ENCODE measurements around the gene CSRNP3. TPM values are rescaled to one million over a fixed set of nuclear protein-coding genes. Genes with fewer than 3 reads are reported as not detected.

The CSRNP3 gene
- total RNA-seq, 1 experiment from 2014 or later = 2.8 TPM

DNA sequence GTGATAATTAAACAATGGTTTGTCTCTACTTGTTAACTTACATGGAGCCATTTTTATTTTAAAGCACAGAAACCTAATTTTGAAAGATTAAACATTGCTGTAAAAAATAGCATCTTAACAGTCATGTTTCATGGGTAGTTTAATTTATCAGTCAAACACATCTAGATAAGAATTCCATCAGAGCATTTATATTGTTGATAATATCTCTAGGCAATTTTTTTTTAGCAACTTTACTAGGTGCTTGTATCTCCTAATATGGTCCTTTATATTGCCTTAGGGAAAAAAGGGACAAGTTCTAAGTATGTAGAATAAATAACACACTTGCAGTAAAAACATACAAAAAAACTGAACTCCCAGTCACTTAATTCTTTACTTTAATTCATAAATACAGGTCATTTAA, 863 bp downstream of the CSRNP3 start:
- no peak for DNase-seq (ENCODE audit: low spot score)

DNA sequence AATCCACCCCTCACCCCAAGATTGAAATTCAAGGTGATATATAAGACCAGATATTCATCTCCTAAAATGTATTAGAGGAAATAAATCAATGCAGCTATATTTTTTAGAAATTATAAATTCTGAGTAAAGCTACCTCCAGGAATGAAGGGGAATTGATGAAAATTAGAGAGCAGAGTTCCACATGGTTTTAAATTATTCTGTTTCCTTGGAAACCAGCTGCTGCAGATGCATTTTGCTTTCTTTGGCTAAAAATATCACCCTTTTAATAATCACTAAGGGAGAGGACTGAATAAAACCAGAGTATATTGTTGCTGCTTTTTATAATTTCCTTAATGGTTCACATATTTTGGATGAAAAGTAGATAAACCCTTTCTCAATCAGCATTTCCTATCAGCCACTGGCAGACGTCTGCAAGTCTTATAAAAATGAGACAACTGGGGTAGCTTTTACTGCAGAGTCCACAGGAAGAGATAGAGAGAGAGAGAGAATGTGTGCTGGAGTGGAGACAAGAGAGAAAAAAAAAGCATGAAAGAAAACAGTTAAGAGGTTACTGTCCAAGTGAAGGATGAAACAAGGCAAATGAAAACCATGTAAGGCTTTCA, 2.0 kb downstream of the CSRNP3 start:
- no peak for DNase-seq (ENCODE audit: low spot score)

DNA sequence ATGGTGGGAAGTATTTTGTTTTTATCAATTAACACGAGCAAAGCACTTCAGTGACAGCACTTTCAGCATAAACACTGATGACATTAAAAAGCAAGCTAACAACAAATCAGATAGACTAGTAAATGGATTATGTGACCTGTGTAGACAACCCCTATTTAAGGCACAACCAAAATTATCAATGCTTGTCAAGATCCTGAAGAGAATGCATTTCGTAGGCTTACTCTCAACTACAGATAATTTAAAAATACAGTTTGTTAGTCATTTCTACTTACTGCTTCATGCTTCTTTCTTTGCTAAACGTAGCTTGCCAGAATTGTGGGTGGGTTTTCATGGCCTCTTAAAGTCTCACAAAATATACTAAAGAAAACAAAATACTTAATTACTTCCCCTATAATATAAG, 3.4 kb downstream of the CSRNP3 start:
- no peak for DNase-seq (ENCODE audit: low spot score)

DNA sequence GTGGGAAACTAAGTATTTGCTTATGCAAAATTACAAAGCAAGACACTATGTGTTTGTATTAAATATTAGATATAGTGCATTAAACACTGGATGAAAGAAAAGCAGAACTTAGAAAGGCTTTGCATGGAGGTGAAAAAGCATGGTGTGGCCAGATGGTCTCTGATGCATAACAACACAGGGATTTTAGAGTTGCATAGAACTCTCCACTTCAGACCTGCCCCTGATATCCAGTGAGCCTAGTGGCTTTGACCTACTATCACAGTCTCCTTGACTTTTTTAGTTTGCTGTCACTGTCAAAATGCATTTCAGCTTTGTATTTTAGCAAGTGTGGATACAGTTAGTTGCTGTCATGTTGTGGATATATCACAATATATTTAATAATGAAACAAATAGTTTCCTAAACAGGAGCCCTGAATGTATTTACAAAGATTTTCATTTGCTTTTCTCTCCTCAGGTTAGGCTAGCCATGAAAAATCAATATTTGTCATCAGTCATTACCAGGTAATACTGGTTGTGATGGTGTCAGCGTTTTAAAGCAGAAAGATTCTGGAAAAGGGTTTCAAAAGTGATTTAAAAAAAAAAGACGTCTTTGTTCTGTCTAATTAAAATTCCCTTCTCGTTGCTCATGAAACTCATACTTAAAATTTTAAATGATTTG, 5.2 kb downstream of the CSRNP3 start:
- no peak for DNase-seq (ENCODE audit: low spot score)

DNA sequence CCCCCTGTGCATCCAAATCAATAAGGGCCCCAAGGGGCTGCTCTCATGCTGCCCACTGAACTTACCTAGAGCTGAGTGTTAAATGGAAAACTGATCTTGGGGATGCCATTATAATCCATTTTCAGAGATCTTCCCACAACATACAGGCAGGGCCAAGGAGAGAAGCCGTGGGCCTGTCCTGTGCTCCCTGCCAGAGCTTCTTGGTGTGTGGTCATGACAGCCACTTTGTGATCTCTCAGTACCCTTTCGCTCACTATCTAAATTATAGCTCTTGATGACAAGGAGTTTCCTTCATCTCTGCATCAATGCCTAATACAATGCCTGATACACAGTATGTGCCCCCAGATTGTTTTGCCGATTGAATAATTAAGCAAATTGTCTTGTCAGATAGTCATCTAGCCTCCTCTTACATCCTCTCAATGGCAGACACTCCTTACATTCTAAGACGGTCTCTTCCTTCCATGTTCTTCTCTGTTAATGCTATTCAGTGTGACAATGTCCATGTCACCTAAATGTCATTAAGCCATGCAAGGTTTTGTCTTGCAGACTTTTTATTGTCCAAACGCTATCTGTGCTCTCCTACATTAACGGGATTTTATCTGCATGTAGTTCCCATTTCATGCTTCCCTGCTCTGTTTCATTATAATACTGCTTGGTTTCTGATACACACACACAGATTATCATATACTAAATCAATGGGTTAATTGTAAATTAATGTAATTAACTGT, 5.9 kb downstream of the CSRNP3 start:
- no peak for DNase-seq (ENCODE audit: low spot score)

DNA sequence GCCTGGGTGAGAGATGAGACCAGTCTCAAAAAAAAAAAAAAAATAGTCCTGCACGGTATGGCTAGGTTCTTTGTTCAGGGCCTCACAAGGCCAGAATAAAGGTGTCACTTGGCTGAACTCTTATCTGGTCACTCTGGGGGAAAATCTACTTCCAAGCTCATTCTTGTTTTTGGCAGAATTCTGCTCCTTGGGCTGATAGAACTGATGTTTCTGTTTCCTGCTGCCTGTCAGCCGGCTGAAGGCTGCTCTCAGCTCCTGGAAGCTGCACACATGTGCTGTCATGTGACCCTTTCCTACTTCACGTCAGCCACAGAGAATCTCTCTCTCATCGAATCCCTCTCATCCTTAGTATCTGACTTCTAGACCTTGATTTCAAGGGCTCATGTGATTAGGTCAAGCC, 10.4 kb downstream of the CSRNP3 start:
- no peak for DNase-seq (ENCODE audit: low spot score)

DNA sequence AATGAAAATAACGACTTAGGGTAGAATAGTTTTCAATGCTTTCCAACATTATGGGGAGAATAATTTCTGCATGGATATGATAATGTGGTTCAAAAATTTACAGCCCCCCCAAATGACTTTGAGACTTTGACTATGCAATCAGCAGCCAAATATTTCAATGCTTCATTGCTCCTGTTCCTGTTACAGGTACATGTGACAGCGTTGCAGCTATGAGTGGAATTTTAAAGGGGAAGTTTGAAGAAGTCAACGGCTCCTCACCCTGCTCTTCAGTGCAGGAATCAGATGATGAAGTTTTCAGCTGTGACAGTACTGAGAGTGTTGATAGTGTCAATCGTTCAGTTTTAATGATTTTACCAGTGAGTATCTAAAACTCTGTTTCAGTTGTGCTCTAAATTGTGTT, 25.1 kb downstream of the CSRNP3 start:
- DNase-seq (ENCODE audit: low spot score) = no peak

DNA sequence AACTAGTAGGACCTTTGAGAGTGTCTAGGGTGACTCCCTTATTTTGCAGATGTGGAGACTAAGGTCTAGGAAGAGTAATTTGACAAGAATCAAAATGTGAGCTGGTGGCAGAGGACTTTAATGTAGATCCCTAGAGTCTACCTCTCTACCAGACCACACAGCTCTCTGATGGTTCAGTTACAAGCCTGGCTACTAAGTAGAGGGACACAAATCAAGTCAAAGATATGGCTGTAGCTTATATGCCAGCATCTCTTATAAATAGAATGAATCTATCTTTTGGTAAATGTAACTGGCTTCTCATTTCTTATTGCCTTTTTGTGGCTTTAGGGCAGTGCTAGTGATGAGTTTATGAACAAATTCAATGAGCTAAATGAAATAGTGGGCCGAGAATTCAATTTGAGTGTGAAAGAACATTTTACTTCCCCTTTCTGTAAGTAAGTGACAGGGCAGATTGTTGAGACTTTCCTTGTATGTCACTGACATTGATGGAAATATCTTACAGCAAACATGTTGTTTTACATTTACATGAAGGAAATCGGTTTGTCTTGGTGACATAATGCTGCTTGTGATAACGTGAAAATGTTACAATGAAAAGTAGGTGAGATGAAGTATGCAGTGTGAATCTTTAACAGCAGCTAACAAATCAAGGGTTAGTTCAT, 28.3 kb downstream of the CSRNP3 start:
- no peak for DNase-seq (ENCODE audit: low spot score)

DNA sequence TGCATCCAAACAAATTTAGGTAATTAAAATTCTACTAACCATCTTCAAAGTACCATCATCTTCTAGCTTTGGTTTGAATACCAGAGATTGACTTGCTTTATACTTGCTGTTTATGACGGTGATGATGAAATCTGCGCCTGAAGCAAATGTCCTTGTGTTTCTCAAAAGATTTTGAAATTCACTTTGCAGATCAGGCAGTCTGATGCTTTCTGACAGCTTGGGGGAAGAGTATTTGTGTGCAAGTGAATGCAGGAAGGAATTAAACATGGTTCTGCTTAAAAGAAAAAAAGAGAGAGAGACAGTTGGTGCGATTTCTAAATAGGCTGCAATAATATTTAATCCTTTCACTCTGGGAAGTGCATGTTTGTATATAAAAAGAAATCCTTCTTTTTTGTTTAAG, 29.6 kb downstream of the CSRNP3 start:
- DNase-seq (ENCODE audit: low spot score) = no peak

DNA sequence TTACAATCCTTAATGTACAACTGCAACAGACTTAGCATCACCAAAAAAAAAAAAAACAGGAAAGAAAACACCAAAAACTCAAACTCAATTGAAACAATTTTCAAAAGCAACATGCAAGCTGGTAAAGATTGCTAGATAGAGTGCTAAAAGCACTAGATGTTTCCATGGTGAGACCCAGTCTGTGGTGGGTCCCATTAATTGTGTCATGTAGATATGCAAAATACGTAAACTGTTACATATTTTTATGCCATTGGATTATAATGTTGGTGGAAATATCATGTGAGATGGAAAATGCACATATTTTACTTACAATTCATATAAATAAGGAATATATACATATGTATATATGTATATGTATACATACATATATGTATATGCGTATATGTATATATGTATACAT, 30.5 kb downstream of the CSRNP3 start:
- DNase-seq (ENCODE audit: low spot score) = no peak

DNA sequence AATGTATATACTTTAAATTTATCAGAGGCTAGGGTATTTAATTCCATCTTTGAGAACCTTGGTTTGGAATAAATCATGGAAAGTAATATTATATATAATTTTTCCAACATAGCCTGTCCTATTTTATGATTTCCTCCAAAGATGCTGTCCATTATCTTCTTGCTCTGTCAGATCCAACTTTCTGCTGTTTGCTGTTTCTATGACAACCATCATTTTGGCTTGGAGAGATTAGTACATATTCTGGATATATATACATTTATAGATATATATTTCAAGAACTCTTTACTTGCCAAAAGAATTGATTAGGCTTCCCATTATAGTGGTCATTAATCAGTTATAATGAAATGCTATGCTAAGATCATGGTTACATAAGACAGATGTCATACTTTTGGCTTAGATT, 31.3 kb downstream of the CSRNP3 start:
- no peak for DNase-seq (ENCODE audit: low spot score)

DNA sequence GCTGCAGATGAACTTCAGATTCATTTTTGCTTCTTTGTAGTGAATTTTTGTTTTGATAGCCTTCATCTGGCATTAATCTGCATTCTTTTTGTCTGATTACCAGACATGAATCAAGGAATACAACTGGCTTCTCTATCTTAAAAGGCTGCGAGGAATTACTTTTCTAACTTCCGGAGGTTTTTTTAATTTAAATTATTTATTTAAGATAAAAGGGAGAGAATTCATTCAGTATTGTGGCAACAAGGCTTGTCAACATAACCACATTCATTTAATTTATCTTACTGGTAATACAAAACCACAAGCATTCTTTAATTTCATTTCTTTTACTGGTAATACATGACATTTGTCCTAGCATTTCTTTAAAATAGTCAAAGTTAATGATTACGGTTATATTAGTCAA, 36.0 kb downstream of the CSRNP3 start:
- DNase-seq (ENCODE audit: low spot score) = peak; percentile 42

DNA sequence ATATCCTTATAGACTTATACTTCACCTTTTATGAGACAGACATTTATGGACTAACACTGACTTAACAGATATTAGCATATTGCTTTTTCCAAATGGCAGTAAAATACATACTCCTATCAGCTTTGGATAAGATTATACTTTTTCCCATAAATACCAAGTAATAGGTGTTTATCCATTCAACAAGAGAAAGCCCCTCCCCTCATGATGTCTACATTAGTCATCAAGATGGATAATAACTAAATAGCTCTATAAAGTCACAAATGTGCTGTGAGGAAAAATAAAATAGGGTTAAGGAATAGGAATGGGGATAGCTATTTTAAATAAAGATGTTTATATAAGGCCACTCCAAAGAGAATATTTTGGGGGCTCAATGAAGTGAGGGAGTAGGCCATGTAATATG, 39.4 kb downstream of the CSRNP3 start:
- peak; percentile 14 for DNase-seq (ENCODE audit: low spot score)

DNA sequence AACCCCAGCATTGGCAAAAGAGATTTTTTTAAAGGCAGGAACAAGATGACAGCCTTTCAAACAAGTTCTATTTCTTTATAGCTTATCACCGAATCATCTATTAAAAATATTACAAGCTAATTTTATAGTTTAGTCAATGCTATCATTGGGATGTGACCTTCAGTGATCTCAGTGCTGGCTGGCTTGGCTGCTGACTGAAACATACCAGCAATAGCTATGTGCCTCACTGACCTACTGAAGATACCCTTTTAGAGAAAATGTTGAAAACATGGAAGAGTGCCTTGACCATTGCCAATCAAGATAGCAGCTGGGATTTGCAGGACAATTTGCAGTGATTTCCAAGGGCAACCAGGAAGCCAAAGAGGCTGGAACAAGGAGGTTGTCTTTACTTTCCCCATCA, 44.0 kb downstream of the CSRNP3 start:
- DNase-seq (ENCODE audit: low spot score) = no peak

DNA sequence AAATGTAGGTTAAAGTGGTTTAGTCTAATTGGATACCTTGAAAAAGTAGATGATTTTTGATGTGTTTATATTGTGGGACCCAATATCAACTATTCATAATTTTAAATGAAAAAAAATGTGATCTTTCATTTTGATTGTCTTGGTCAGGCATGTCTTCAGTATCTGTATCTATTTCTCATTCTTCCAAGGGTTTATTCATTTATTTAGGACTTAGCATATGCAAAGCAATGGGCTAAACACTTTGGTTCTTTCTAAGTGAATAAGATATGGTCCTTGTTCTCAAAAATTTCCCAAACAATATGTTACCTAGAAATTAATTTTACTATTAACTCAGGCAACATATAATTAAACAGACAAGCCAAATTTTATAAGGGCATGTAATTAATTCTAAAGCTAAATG, 49.1 kb downstream of the CSRNP3 start:
- DNase-seq (ENCODE audit: low spot score) = no peak

DNA sequence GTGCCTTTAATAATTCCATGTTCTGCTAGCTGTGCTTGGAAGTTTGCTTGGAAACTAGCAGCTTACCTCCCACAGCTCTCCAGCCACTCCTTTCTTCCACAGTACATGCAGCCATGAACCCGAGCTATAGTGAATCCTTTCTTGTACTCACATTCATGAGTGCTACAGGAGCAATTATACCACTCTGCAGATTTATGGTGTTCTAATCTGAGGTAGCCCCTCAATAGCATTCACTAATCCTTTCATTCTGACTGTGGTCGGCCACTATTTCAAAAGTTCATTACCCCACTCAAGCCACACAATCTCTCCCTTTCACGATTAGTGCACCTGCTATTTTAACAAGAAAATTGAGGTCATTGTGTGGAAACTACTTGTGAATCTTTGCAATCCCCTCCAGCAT, 53.2 kb downstream of the CSRNP3 start:
- DNase-seq (ENCODE audit: low spot score) = no peak

DNA sequence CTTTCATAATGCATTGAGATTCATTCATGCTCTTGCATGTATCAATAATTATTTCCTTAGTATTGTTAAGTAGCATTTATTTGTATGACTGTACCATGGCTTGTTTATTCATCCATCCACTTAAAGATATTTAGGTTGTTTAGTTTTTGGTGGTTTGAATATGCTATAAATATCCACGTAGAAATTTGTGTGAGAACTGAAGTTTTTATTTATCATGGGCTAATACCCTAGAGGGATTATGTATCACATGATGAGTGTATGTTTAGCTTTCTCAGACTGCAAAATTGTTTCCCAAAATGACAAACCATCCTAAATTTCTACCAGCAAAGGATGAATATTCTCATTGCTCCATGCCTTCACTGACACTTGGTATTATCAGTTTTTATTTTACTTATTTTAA, 55.2 kb downstream of the CSRNP3 start:
- no peak for DNase-seq (ENCODE audit: low spot score)

DNA sequence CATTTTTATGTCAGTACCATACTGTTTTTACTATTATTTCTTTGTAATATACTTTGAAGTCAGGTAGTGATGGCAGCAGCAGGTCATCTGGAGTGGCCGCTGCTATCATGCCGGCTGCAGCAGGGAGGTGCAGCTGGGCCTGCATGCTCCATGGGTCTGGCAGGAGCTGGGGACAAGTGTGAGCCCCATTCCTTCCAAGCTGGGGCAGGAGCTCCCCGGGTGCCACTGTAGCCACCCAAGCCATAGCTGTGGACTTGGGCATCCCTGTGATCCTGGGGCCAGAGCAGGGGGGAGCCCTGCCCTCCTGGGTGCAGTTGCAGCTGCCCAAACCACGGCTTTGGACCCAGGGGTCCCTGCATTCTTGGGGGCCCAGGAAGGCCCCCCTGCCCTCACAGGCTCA, 59.2 kb downstream of the CSRNP3 start:
- no peak for DNase-seq (ENCODE audit: low spot score)

DNA sequence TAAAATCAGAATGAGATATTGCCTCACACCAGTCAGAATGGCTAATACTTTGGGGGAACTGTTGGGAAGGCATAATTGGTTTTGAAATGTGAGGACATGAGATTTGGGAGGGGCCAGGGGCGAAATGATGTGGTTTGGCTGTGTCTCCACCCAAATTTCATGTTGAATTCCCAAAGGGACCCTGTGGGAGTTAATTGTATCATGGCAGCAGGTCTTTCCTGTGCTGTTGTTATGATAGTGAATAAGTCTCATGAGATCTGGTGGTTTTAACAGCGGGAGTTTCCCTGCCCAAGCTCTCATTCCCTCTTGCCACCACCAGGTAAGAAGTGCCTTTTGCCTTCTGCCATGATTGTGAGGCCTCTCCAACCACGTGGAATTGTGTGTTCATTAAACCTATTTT, 59.6 kb downstream of the CSRNP3 start:
- peak; percentile 47 for DNase-seq (ENCODE audit: low spot score)

DNA sequence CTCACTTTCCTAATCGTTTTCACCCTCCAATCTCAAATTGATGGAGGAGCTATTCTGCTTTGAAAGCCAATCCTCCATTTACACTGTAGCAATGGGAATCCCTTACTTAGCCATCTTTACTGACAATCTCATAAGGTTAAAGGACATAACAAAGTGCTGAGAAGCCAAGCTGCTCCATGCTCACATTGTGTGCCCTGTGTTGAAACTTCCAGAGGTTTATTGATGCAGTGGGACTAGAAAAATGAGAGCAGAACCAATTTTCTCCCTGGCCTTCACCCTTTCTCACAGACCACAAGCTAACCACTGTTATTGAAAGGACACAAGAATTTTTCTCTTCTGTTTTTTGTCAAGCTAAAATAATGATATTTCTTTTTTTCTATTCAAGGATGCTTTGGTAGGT, 63.8 kb downstream of the CSRNP3 start:
- no peak for DNase-seq (ENCODE audit: low spot score)

DNA sequence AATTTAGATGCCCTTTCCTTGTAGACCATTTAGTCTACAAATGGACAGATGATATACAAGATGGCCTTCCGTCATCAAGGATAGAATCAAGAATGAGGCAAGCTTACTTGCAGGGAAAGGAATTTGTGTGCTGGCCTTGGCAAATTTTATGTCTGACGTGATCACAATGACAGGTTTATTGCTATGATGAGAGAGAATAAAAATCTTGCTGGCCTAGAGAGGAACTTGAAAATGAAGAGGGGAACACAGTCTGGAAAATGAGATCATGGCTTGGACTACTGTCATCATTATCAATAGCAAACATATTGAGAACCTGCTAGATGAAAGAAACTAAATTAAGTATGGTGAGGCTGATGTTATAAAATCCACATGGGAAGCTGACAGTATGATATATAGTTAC, 66.0 kb downstream of the CSRNP3 start:
- no peak for DNase-seq (ENCODE audit: low spot score)

DNA sequence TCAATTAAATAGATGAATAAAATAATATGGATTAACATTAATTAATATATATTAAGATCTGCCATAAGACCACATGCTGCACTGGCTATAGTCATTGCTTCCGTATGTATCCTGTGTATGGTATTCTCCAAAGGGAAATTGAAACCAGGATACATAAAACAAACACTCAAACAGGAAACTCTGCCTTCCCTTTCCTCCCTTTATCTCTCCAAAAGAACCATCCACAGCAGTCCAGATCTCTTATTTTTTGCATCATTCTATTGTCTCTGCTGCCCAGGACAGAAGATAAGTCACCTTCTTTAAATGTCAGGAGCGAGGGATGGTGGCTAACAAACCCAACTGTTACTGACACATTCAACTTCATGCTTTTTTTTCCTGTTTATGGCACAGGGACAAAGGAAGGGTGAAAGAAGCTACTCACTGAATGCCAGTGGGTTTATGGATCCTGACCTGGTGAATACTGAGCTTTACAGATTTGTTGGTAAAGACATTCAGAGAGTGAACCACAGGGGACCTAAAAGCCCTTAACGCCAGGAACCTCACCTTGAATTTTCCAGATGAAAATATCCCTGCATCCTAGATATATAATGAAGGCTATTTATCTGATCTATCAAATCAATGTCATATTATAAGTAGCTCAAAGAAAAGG, 67.5 kb downstream of the CSRNP3 start:
- no peak for DNase-seq (ENCODE audit: low spot score)
